ENCODE measurements around the gene VWF.

- no peak for TF ChIP-seq POLR2AphosphoS5 (IDR thresholded peaks at IDR 0.05; ENCODE audit: borderline replicate concordance, low read depth, low read length)
- TF ChIP-seq EZH2 (IDR thresholded peaks at IDR 0.05) = no peak
Observed at GRCh38 chr12:6118891-6119568, 5.4 kb downstream of the VWF start.
